A673 (cell line): Measurements from ENCODE around the gene MOCS3.

ENCODE experiments used
- EZH2 ChIP-seq: fragments of 200-600 bp; sonication (generic); IDR thresholded peaks from 2 replicates; pipeline ENCODE4 v1.6.1; 2017; ENCODE audit warnings: borderline replicate concordance, low read depth, mild to moderate bottlenecking, mixed read lengths, antibody characterized with exemption, low read length; ENCODE audit not compliant: poor library complexity, severe bottlenecking
- TF ChIP-seq, protein P1 (sequence below): fragments of 300-800, 200-600 bp; sonication (generic); conservative IDR thresholded peaks from 2 replicates; pipeline ENCODE4 v1.5.1; 2017; ENCODE audit warnings: low read depth, mild to moderate bottlenecking, antibody characterized with exemption, low read length, moderate library complexity, mixed read lengths

DNA sequence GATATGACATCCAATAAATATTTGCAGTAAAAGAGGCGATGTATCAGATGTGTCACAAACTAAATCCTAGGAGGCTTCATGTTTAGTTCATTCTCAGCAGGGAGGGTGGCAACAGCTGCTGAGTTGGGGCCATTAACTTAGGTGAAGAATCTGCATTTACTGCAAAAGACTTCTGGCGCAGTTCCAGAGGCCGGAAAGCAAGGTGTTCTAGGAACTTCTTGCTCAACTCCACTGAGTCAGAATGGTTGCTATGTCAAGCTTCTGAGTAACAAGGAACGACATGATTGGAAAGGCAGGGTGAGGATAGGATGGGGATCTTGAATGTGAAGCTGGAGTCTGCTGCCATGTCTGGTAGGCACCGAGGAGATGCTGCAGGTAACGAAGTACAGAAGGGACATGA lies 39.1 kb upstream of the MOCS3 start:
- TF ChIP-seq, protein P1, sequence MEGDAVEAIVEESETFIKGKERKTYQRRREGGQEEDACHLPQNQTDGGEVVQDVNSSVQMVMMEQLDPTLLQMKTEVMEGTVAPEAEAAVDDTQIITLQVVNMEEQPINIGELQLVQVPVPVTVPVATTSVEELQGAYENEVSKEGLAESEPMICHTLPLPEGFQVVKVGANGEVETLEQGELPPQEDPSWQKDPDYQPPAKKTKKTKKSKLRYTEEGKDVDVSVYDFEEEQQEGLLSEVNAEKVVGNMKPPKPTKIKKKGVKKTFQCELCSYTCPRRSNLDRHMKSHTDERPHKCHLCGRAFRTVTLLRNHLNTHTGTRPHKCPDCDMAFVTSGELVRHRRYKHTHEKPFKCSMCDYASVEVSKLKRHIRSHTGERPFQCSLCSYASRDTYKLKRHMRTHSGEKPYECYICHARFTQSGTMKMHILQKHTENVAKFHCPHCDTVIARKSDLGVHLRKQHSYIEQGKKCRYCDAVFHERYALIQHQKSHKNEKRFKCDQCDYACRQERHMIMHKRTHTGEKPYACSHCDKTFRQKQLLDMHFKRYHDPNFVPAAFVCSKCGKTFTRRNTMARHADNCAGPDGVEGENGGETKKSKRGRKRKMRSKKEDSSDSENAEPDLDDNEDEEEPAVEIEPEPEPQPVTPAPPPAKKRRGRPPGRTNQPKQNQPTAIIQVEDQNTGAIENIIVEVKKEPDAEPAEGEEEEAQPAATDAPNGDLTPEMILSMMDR: no peak
- TF ChIP-seq EZH2: no peak
